Measurements from ENCODE around the gene KLK8.

- TF ChIP-seq GATA3 (IDR thresholded peaks at IDR 0.05; ENCODE audit: low read depth, low read length) (no peak), GATA2 (IDR thresholded peaks at IDR 0.05; ENCODE audit: low read depth, low read length) (no peak)
Measured at GRCh38 chr19:50979758-50980157, 21.6 kb downstream of the KLK8 start.

All from SH-SY5Y (cell line).